Muscle layer of duodenum (tissue), 2 donors: Measurements from ENCODE around the gene SEMA4F.

Experiments
- H3K27ac ChIP-seq: one replicate; pipeline ENCODE4 v1.7.0; 2013; ENCODE audit warnings: mild to moderate bottlenecking, low read length
- H3K27me3 ChIP-seq: one replicate; pipeline ENCODE4 v1.7.0; 2013; ENCODE audit warnings: low read depth, mild to moderate bottlenecking, control low read depth, low read length
- H3K36me3 ChIP-seq, 2 donors: one replicate each; pipeline ENCODE4 v1.7.0; 2013; ENCODE audit warnings: low read length in 2 of 2, control low read depth in 1 of 2, mild to moderate bottlenecking in 1 of 2; ENCODE audit not compliant: insufficient read depth in 2 of 2, control insufficient read depth in 1 of 2
- H3K4me1 ChIP-seq, 2 donors: one replicate each; pipeline ENCODE4 v1.7.0; 2013; ENCODE audit warnings: low read length in 2 of 2, mild to moderate bottlenecking in 2 of 2, control low read depth in 1 of 2, moderate library complexity in 1 of 2; ENCODE audit not compliant: insufficient read depth in 2 of 2, control insufficient read depth in 1 of 2
- H3K4me3 ChIP-seq, 2 donors: one replicate each; pipeline ENCODE4 v1.7.0; 2013; ENCODE audit warnings: low read length in 2 of 2, low read depth in 1 of 2, mild to moderate bottlenecking in 1 of 2
- H3K9me3 ChIP-seq, 2 donors: one replicate each; pipeline ENCODE4 v1.7.0; 2013; ENCODE audit warnings: low read length in 2 of 2, control low read depth in 1 of 2, mild to moderate bottlenecking in 1 of 2; ENCODE audit not compliant: control insufficient read depth in 1 of 2
- donor health status: healthy.

The SEMA4F gene

DNA sequence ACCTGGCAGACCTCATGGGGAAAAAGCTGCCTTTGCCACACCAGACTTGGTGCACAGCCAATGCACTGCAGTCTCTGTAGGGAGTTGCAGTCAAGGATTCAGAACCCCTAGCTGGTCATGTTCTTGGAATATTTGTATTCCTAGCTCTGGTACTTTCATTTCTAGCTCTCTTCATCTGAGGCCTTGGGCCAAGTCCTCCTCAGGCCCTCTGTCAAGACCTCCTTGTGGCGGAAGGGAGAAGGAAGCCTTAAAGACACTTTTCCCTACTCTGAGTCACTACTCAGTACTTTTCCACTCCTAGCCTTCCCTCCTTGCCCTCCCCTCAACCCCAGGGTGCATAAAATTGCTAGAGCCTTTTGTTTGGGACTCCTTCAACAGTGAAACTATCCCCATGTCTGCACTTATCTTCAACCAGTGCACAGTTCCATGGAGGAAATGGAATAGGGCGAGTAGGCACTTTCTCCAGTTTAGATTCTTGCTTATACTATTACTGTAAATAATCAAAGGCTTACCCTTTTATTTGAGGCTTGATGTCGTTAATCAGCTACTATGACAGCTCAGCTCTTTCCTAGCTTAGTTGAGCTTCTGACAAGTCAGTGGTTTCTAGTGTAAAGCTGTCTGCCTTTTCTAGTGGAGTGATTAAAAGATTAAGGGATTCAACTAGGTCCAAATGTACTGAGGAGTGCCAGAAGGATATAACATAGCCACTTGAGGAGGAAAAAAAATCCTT is 21.7 kb upstream of the SEMA4F start:
- H3K4me1 ChIP-seq, result no peaks in the 10 kb centered on the region
- no peaks in the 10 kb centered on the region for H3K36me3 ChIP-seq
- no peaks in the 10 kb centered on the region for H3K9me3 ChIP-seq
- H3K27me3 ChIP-seq, result no peaks in the 10 kb centered on the region
- H3K27ac ChIP-seq, result no peak overlapping the region
- H3K4me3 ChIP-seq, result no peak overlapping the region

DNA sequence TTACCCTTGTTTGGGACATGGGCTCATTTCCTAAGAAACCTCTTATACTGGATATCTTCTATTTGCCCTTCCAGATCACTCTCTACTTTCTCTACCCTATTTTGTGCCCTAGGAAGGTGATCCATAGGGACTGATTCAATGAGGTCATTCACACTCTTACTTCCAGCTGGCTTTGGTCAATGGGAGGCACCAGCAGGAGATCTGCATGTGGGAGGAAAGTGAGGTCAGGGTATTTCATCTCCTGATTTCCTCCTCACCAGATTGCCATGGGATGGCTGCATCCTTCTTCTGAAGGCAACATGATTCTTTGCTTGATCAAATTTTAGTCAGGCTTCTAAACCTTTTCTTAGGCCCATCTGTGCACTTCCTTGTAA is 21.1 kb upstream of the SEMA4F start:
- no peaks in the 10 kb centered on the region for H3K27me3 ChIP-seq
- H3K4me1 ChIP-seq, result no peaks in the 10 kb centered on the region

DNA sequence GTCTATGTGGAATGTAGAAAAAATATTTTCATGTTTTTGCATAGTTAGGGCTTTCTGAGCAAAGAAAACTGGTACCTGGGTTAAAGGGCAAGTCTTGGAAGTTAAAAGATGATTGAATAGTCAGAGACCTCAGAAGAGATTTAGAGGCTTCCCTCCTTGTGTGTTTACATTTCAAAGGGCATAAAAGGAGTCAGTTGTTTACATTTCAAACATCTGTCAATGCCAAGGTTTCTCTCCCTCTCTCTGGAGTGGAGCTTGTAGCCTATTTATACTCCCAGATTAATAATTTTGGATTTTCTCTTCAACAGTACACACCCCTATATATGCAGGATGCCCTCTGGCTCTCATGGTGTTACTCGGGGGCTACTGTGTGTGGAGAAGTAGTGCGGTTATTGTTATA is 14.5 kb upstream of the SEMA4F start:
- Histone ChIP-seq H3K27ac (no peak overlapping the region), H3K36me3 (no peaks in the 10 kb centered on the region), H3K9me3 (no peaks in the 10 kb centered on the region)

More for the DNA sequence above, 21.1 kb upstream of the SEMA4F start:
- Histone ChIP-seq H3K4me3 (no peak overlapping the region), H3K27ac (no peak overlapping the region), H3K36me3 (no peaks in the 10 kb centered on the region), H3K9me3 (no peaks in the 10 kb centered on the region)

DNA sequence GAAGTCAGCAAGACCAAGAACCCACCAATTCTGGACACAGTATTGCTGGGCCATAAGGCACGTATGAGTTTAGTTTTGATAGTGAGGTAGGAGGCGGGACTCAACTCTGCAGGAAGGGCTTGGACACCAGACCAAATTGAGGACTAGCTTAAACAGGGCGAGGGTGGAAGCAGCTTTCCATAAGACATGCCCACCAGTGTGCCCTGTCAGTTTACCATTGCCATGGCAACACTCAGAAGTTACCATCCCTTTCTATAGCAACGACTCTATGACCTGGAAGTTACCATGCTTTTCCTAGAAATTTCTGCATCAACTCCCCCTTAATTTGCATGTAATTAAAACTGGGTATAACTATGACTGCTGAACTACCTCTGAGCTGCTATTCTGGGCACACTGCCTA is 8.7 kb upstream of the SEMA4F start:
- no peak overlapping the region for H3K4me3 ChIP-seq
- no peaks in the 10 kb centered on the region for H3K9me3 ChIP-seq
- peaks cover 8% of the 10 kb centered on the region for H3K27me3 ChIP-seq
- no peaks in the 10 kb centered on the region for H3K36me3 ChIP-seq
- H3K4me1 ChIP-seq, result no peaks in the 10 kb centered on the region
- H3K27ac ChIP-seq, result no peak overlapping the region

More for the DNA sequence above, 14.5 kb upstream of the SEMA4F start:
- no peak overlapping the region for H3K4me3 ChIP-seq
- no peaks in the 10 kb centered on the region for H3K4me1 ChIP-seq
- no peaks in the 10 kb centered on the region for H3K27me3 ChIP-seq

DNA sequence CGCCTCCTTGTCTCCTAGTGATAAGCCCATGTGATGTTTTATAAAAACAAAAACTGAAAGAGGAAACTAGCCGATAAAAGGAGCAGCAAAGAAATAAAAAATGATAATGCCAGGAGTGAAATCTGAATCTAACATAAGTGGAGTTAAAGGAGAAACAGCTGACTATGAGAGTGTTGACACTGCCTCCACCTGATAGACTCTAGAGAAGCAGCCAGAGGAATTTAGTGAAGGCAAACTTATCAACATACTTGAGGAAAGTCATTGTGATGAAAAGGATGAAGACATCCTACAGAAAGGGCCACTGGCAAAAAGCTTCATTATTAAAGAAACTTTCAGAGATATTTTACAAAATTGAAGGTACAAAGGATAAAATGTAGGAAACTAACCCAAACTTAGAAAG is 7.8 kb upstream of the SEMA4F start:
- Histone ChIP-seq H3K4me1 (no peaks in the 10 kb centered on the region), H3K36me3 (no peaks in the 10 kb centered on the region), H3K27me3 (peaks cover 8% of the 10 kb centered on the region), H3K9me3 (no peaks in the 10 kb centered on the region), H3K4me3 (no peak overlapping the region), H3K27ac (no peak overlapping the region)

GRCh38 chr2:74646834-74647482 is 7.1 kb upstream of the SEMA4F start:
- Histone ChIP-seq H3K4me1 (no peaks in the 10 kb centered on the region), H3K27me3 (peaks cover 8% of the 10 kb centered on the region), H3K4me3 (no peak overlapping the region), H3K27ac (no peak overlapping the region), H3K36me3 (no peaks in the 10 kb centered on the region), H3K9me3 (no peaks in the 10 kb centered on the region)

GRCh38 chr2:74648009-74648443 is 6.0 kb upstream of the SEMA4F start, which contains the start of gene M1AP:
Gene M1AP, minus strand, starts transcription at chr2:74648330. Its CDS starts 8,055 bp downstream, at chr2:74640275.
- Histone ChIP-seq H3K27me3 (peaks cover 8% of the 10 kb centered on the region), H3K27ac (no peak within 1 kb of the TSS), H3K9me3 (no peaks in the 10 kb centered on the region), H3K4me3 (peak within 1 kb of the TSS in 1 of 2 donors; percentile 33), H3K4me1 (no peaks in the 10 kb centered on the region), H3K36me3 (no peaks in the 10 kb centered on the region)

GRCh38 chr2:74653589-74653984 is 460 bp upstream of the SEMA4F start:
- H3K4me3 ChIP-seq, result peak overlapping the region; percentile 74 to 82
- H3K27ac ChIP-seq, result no peak overlapping the region
- no peaks in the 10 kb centered on the region for H3K9me3 ChIP-seq
- H3K27me3 ChIP-seq, result peaks cover 11% of the 10 kb centered on the region
- H3K36me3 ChIP-seq, result peaks cover 0 to 2% of the 10 kb centered on the region in 2 donors
- peaks cover 0 to 13% of the 10 kb centered on the region in 2 donors for H3K4me1 ChIP-seq

- Histone ChIP-seq H3K9me3 (no peaks in the 10 kb centered on the region), H3K27ac (no peak overlapping the region), H3K4me3 (no peak overlapping the region), H3K27me3 (peaks cover 3% of the 10 kb centered on the region), H3K36me3 (peaks cover 0 to 10% of the 10 kb centered on the region in 2 donors), H3K4me1 (peaks cover 0 to 13% of the 10 kb centered on the region in 2 donors)
Observed at GRCh38 chr2:74655579-74655978, 1.5 kb downstream of the SEMA4F start.

GRCh38 chr2:74658516-74658915 is 4.5 kb downstream of the SEMA4F start:
- H3K27me3 ChIP-seq, result peaks cover 3% of the 10 kb centered on the region
- H3K4me3 ChIP-seq, result no peak overlapping the region
- H3K9me3 ChIP-seq, result no peaks in the 10 kb centered on the region
- H3K36me3 ChIP-seq, result peaks cover 7 to 12% of the 10 kb centered on the region in 2 donors
- H3K4me1 ChIP-seq, result peaks cover 0 to 12% of the 10 kb centered on the region in 2 donors
- H3K27ac ChIP-seq, result no peak overlapping the region

DNA sequence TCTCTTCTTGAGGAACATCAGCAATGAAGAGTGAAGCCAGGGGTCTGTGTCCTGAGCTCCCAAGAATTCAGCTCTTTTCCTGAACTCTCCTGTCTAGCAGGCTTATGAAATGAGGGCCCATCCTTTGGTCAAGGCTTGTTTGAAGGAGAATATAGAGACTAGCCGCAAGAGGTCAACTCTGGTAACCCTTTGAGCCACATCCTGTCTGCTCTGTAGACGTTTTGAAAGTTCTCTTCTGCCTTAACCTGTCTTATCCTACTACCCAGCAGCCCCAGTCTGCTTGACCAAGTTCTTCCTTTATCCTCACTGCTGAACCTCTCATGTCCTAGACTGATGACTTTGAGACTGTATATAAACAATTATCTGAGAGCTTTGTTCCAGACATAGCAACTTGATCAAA is 5.4 kb downstream of the SEMA4F start:
- H3K4me1 ChIP-seq, result peaks cover 0 to 9% of the 10 kb centered on the region in 2 donors
- H3K9me3 ChIP-seq, result no peaks in the 10 kb centered on the region
- peaks cover 7 to 17% of the 10 kb centered on the region in 2 donors for H3K36me3 ChIP-seq
- no peak overlapping the region for H3K27ac ChIP-seq
- peaks cover 3% of the 10 kb centered on the region for H3K27me3 ChIP-seq
- no peak overlapping the region for H3K4me3 ChIP-seq
